ENCODE data around the gene FAAP24.
"Not testable (repeated sequence)": the region's sequence is repeated elsewhere in the genome, so short reads cannot be mapped to it uniquely, and the experiment has no call there.

GRCh38 chr19:32982488-32982887 is 10.4 kb downstream of the FAAP24 start:
- TF ChIP-seq CTCF (conservative IDR thresholded peaks at IDR 0.05); EZH2 (IDR thresholded peaks at IDR 0.05; ENCODE audit: low read depth): not testable (repeated sequence)
